Measurements from ENCODE around the gene ANAPC5. TPM values are rescaled to one million over a fixed set of nuclear protein-coding genes. Genes with fewer than 3 reads are reported as not detected.
A peak's percentile ranks its signal among the peaks of the same experiment; 100 is the strongest.

Gene ANAPC5
- total RNA-seq, 4 donors from 2014 or later: 70.9 to 81.8 (median 75.5) TPM

DNA sequence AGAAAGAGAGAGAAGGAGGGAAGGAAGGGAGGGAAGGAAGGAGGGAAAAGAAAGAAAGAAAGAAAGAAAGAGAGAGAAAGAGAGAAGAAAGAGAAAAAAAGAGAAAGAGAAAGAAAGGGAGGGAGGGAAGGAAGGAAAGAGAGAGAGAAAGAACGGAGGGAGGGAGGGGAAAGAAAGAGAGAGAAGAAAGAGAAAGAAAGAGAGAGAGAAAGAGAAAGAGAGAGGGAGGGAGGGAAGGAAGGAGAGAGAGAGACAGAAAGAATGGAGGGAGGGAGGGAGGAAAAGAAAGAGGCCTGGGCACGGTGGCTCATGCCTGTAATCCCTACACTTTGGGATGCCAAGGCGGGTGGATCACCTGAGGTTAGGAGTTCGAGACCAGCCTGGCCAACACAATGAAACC is 5.1 kb upstream of the ANAPC5 start:
- no peaks in the 10 kb centered on the region for H3K9me3 ChIP-seq
- H3K36me3 ChIP-seq: no peaks in the 10 kb centered on the region
- WGBS: 73% methylated on average over 4 of the region's 4 CpGs
- H3K4me1 ChIP-seq: peaks cover 6 to 10% (median 7%) of the 10 kb centered on the region in 4 donors
- intact Hi-C loops (cut with DNase I): no loop called here
- H3K27me3 ChIP-seq: no peaks in the 10 kb centered on the region
- H3K27ac ChIP-seq (replicated peaks in 1 of 4): no peak overlapping the region
- no peak overlapping the region for H3K4me3 ChIP-seq
- DNase-seq (ENCODE audit: extremely low spot score): no peak
- TF ChIP-seq EP300 (IDR thresholded peaks at IDR 0.05): no peak
- TF ChIP-seq, protein P1, sequence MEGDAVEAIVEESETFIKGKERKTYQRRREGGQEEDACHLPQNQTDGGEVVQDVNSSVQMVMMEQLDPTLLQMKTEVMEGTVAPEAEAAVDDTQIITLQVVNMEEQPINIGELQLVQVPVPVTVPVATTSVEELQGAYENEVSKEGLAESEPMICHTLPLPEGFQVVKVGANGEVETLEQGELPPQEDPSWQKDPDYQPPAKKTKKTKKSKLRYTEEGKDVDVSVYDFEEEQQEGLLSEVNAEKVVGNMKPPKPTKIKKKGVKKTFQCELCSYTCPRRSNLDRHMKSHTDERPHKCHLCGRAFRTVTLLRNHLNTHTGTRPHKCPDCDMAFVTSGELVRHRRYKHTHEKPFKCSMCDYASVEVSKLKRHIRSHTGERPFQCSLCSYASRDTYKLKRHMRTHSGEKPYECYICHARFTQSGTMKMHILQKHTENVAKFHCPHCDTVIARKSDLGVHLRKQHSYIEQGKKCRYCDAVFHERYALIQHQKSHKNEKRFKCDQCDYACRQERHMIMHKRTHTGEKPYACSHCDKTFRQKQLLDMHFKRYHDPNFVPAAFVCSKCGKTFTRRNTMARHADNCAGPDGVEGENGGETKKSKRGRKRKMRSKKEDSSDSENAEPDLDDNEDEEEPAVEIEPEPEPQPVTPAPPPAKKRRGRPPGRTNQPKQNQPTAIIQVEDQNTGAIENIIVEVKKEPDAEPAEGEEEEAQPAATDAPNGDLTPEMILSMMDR (IDR thresholded peaks at IDR 0.05): no peak
- no peak for TF ChIP-seq POLR2AphosphoS5 (IDR thresholded peaks at IDR 0.05)
- TF ChIP-seq POLR2A (IDR thresholded peaks at IDR 0.05; ENCODE audit: low read depth): no peak

DNA sequence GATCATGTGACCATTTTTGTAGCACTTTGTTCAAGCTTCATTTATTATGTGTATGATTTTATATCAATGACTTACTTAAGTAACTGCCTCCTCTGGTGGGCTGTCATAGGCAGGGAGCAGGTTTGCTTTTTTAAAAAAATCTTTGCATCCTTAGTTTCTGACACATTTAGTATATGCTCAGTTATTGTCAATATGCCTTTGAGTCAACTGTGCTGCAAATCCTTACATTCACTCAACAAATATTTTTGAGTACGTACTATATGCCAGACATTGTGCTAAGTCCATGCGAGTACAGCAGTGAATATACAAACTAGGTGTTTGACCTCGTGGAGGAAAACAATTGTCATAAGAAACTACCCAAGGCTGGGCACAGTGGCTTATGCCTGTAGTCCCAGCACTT is 4.4 kb upstream of the ANAPC5 start:
- intact Hi-C loops (cut with DNase I): no loop called here
- H3K36me3 ChIP-seq: no peaks in the 10 kb centered on the region
- no peaks in the 10 kb centered on the region for H3K9me3 ChIP-seq
- WGBS: 84% methylated on average over 3 of the region's 3 CpGs
- no peak overlapping the region for H3K27ac ChIP-seq (replicated peaks in 1 of 4)
- H3K4me3 ChIP-seq: no peak overlapping the region
- TF ChIP-seq, protein P1 (IDR thresholded peaks at IDR 0.05): no peak
- TF ChIP-seq POLR2AphosphoS5 (IDR thresholded peaks at IDR 0.05) (no peak), POLR2A (IDR thresholded peaks at IDR 0.05; ENCODE audit: low read depth) (no peak), EP300 (IDR thresholded peaks at IDR 0.05) (no peak)
- no peak for DNase-seq (ENCODE audit: extremely low spot score)
- H3K4me1 ChIP-seq: peaks cover 6 to 11% (median 8%) of the 10 kb centered on the region in 4 donors
- no peaks in the 10 kb centered on the region for H3K27me3 ChIP-seq

DNA sequence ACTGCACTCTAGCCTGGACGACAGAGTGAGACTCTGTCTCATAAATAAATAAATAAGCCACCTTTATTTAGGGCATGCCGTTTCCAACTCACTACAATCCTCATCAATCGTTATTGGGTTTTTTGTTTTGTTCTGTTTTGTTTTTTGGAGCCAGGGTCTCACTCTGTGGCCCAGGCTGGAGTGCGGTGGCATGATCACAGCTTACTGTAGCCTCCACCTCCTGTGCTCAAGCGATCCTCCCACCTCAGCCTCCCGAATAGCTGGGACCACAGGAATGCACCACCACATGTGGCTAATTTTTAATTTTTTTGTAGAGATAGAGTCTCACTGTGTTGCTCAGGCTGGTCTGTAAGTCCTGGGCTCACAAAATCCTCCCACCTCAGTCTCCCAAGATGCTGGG is 3.6 kb upstream of the ANAPC5 start:
- Histone ChIP-seq H3K27ac (replicated peaks in 1 of 4) (no peak overlapping the region), H3K4me3 (no peak overlapping the region), H3K4me1 (peaks cover 14 to 19% (median 16%) of the 10 kb centered on the region in 4 donors), H3K9me3 (no peaks in the 10 kb centered on the region), H3K27me3 (no peaks in the 10 kb centered on the region), H3K36me3 (no peaks in the 10 kb centered on the region)
- 86% methylated on average over 6 of the region's 6 CpGs for WGBS
- TF ChIP-seq, protein P1 (IDR thresholded peaks at IDR 0.05): no peak
- TF ChIP-seq POLR2A (IDR thresholded peaks at IDR 0.05; ENCODE audit: low read depth): no peak
- no peak for TF ChIP-seq EP300 (IDR thresholded peaks at IDR 0.05)
- no peak for TF ChIP-seq POLR2AphosphoS5 (IDR thresholded peaks at IDR 0.05)
- intact Hi-C loops (cut with DNase I): no loop called here
- no peak for DNase-seq (ENCODE audit: extremely low spot score)

DNA sequence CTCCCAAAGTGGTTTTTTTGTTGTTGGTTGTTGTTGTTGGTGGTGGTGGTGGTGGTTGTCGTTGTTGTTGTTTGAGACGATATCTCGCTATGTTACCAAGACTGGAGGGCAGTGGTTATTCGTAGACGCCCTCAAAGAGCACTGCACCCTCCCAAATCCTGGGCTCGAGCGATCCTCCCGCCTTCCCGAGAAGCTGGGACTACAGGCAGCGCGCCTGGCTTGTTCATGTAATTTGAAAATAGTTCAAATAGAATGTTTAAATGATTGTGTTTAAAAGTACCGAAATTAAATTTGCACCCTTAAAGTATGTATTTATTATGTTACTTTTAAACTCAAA is 439 bp upstream of the ANAPC5 start:
- no peaks in the 10 kb centered on the region for H3K27me3 ChIP-seq
- H3K4me1 ChIP-seq: peaks cover 18 to 42% (median 28%) of the 10 kb centered on the region in 4 donors
- intact Hi-C loops (cut with DNase I): loop anchor here (5.0 kb wide), 2 partner anchors 50 to 90 kb away; partner anchors contain the start of gene RNF34
- no peak for DNase-seq (ENCODE audit: extremely low spot score)
- H3K27ac ChIP-seq (replicated peaks in 1 of 4): peak overlapping the region; percentile 78 to 85 (median 83)
- no peaks in the 10 kb centered on the region for H3K9me3 ChIP-seq
- 0% methylated on average over 9 of the region's 12 CpGs for WGBS
- H3K36me3 ChIP-seq: no peaks in the 10 kb centered on the region
- TF ChIP-seq, protein P1 (IDR thresholded peaks at IDR 0.05): no peak
- TF ChIP-seq POLR2A (IDR thresholded peaks at IDR 0.05; ENCODE audit: low read depth): no peak
- TF ChIP-seq POLR2AphosphoS5 (IDR thresholded peaks at IDR 0.05): no peak
- no peak for TF ChIP-seq EP300 (IDR thresholded peaks at IDR 0.05)
- H3K4me3 ChIP-seq: peak overlapping the region; percentile 70 to 93 (median 83)

DNA sequence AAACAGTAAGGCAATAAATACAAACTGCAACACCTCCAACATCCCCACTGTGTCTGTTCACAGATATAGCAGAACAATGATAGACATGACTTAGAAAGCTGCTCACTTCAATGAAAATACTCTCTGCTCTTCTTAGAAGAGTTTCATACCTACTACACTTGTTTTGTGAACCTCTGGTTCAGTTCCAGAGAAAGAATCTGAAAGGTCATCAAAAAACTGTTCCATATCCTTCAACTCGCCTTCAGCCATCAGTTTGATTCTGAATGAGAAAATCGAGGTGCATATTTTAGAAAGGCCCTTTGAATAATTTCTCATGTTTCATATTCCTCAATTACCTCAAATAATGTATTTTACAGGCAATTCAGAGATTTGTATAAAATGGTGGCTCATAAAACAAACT is 5.5 kb downstream of the ANAPC5 start:
- H3K4me3 ChIP-seq: no peak overlapping the region
- WGBS: 85% methylated on average over 2 of the region's 2 CpGs
- no peak for DNase-seq (ENCODE audit: extremely low spot score)
- H3K9me3 ChIP-seq: no peaks in the 10 kb centered on the region
- intact Hi-C loops (cut with DNase I): no loop called here
- peaks cover 30 to 57% (median 55%) of the 10 kb centered on the region in 4 donors for H3K36me3 ChIP-seq
- no peaks in the 10 kb centered on the region for H3K27me3 ChIP-seq
- H3K4me1 ChIP-seq: peaks cover 12 to 35% (median 19%) of the 10 kb centered on the region in 4 donors
- H3K27ac ChIP-seq (replicated peaks in 1 of 4): no peak overlapping the region
- TF ChIP-seq, protein P1 (IDR thresholded peaks at IDR 0.05): no peak
- TF ChIP-seq POLR2A (IDR thresholded peaks at IDR 0.05; ENCODE audit: low read depth) (no peak), POLR2AphosphoS5 (IDR thresholded peaks at IDR 0.05) (no peak), EP300 (IDR thresholded peaks at IDR 0.05) (no peak)

Measured in esophagus muscularis mucosa (tissue), 4 donors.